MM.1S (cell line): Measurements from ENCODE around the gene TMOD1.

Experiments used
- DNase-seq: peaks from one replicate; pipeline ENCODE4 v3.0.0-alpha.2; 2015
- H2AFZ ChIP-seq: fragments of 300-600 bp; sonication (generic); 2 replicates; pipeline ENCODE4 v1.6.0; 2016; ENCODE audit warnings: antibody characterized with exemption, low read length
- H3F3A ChIP-seq: fragments of 300-600 bp; sonication (generic); 2 replicates; pipeline ENCODE4 v1.6.1; 2016; ENCODE audit warnings: mild to moderate bottlenecking, antibody characterized with exemption, low read length, moderate library complexity, mixed read lengths; ENCODE audit not compliant: insufficient read depth
- H3K27ac ChIP-seq: fragments of 300-600 bp; sonication (generic); 2 replicates; pipeline ENCODE4 v1.5.1; 2016; ENCODE audit warnings: mild to moderate bottlenecking, low read length
- H3K27me3 ChIP-seq: fragments of 300-600 bp; sonication (generic); replicated peaks from 2 replicates; pipeline ENCODE4 v1.6.0; 2016; ENCODE audit warnings: low read length; ENCODE audit not compliant: insufficient read depth
- H3K36me3 ChIP-seq: fragments of 300-600 bp; sonication (generic); replicated peaks from 2 replicates; pipeline ENCODE4 v1.6.1; 2016; ENCODE audit warnings: mild to moderate bottlenecking, low read length, mixed read lengths; ENCODE audit not compliant: insufficient read depth
- H3K4me1 ChIP-seq: fragments of 300-600 bp; sonication (generic); 2 replicates; pipeline ENCODE4 v1.6.1; 2016; ENCODE audit warnings: low read length, mixed read lengths
- H3K4me2 ChIP-seq: fragments of 300-600 bp; sonication (generic); 2 replicates; pipeline ENCODE4 v1.6.0; 2016; ENCODE audit warnings: low read depth, low read length
- H3K4me3 ChIP-seq: fragments of 300-600 bp; sonication (generic); 2 replicates; pipeline ENCODE4 v1.5.1; 2016; ENCODE audit warnings: low read length, mixed read lengths
- H3K79me2 ChIP-seq: fragments of 300-600 bp; sonication (generic); 2 replicates; pipeline ENCODE4 v1.6.1; 2016; ENCODE audit warnings: mixed run types, low read length, mixed read lengths
- H3K9ac ChIP-seq: fragments of 300-600 bp; sonication (generic); 2 replicates; pipeline ENCODE4 v1.6.1; 2016; ENCODE audit warnings: low read length, mixed read lengths
- H3K9me2 ChIP-seq: fragments of 300-600 bp; sonication (generic); replicated peaks from 2 replicates; pipeline ENCODE4 v1.6.1; 2016; ENCODE audit warnings: mild to moderate bottlenecking, low read length, mixed read lengths; ENCODE audit not compliant: insufficient read depth
- H3K9me3 ChIP-seq: fragments of 300-600 bp; sonication (generic); replicated peaks from 2 replicates; pipeline ENCODE4 v1.6.1; 2016; ENCODE audit warnings: mild to moderate bottlenecking, low read length, mixed read lengths; ENCODE audit not compliant: insufficient read depth
- H4K20me1 ChIP-seq: fragments of 300-600 bp; sonication (generic); 2 replicates; pipeline ENCODE4 v1.6.1; 2016; ENCODE audit warnings: mild to moderate bottlenecking, low read length, moderate library complexity, mixed read lengths; ENCODE audit not compliant: insufficient read depth
- EZH2 ChIP-seq: fragments of 300-600 bp; sonication (generic); optimal IDR thresholded peaks from 2 replicates; pipeline ENCODE3; 2017; ENCODE audit warnings: low read depth, mild to moderate bottlenecking, antibody characterized with exemption, low read length, mixed read lengths
- EZH2phosphoT487 ChIP-seq: fragments of 300-600 bp; sonication (generic); IDR thresholded peaks from 2 replicates; pipeline ENCODE4 v1.6.1; 2018; ENCODE audit warnings: antibody characterized with exemption, low read length
- TF ChIP-seq, protein P1 (sequence below): fragments of 300-600 bp; sonication (generic); IDR thresholded peaks from 2 replicates; pipeline ENCODE4 v1.5.1; 2016; ENCODE audit warnings: antibody characterized with exemption, low read length, mixed read lengths

Gene TMOD1

DNA sequence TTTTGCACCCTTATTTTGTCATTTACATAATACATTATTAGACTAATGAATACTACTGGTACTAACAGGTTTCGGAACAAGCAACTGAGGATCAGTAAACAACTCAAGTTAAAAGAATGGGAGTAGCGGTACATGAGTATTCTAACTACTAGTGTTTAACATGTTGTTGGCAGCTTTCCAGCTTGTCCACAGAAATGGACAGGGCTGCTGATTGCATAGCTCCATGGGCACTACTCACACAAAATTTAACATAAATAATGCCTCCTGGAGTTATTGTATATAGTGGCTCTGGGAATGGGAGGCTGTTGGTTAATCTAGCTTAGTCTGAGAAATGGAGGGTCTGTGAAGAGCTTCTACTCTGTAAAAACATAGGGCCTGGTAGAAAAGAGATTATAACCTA, 138.9 kb downstream of the TMOD1 start:
- DNase-seq = no peak
- Histone ChIP-seq H3K4me2 (no peak overlapping the region), H3K79me2 (peaks cover 81% of the 10 kb centered on the region), H3F3A (no peaks in the 10 kb centered on the region), H3K9me3 (no peaks in the 10 kb centered on the region), H3K36me3 (peaks cover 14% of the 10 kb centered on the region), H3K9me2 (no peaks in the 10 kb centered on the region), H3K4me1 (peaks cover 4% of the 10 kb centered on the region), H2AFZ (no peak overlapping the region), H3K27me3 (no peaks in the 10 kb centered on the region), H3K9ac (no peak overlapping the region), H3K4me3 (no peak overlapping the region), H3K27ac (no peak overlapping the region), H4K20me1 (peaks cover 26% of the 10 kb centered on the region)
- TF ChIP-seq EZH2phosphoT487 = no peak
- TF ChIP-seq, protein P1, sequence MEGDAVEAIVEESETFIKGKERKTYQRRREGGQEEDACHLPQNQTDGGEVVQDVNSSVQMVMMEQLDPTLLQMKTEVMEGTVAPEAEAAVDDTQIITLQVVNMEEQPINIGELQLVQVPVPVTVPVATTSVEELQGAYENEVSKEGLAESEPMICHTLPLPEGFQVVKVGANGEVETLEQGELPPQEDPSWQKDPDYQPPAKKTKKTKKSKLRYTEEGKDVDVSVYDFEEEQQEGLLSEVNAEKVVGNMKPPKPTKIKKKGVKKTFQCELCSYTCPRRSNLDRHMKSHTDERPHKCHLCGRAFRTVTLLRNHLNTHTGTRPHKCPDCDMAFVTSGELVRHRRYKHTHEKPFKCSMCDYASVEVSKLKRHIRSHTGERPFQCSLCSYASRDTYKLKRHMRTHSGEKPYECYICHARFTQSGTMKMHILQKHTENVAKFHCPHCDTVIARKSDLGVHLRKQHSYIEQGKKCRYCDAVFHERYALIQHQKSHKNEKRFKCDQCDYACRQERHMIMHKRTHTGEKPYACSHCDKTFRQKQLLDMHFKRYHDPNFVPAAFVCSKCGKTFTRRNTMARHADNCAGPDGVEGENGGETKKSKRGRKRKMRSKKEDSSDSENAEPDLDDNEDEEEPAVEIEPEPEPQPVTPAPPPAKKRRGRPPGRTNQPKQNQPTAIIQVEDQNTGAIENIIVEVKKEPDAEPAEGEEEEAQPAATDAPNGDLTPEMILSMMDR = no peak
- TF ChIP-seq EZH2 = no peak

DNA sequence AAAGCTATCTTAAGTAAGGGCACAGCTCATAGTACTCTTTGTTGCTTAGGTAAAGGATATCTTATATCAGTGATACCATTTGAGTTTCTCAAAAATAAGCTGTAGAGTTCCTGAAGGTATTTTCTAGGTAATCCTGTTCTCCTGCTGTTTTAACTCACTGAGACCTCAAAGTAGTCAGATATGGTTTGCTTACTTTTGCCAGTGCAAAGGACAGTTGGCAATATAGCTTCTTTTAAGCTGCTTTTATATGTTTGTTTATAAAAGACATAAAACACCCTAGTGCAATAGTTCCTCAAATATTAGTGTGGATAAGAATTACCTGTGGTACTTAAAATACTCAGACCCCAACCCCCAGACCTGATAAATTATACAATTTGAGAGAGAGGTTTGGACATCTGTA, 144.3 kb downstream of the TMOD1 start:
- H3K4me1 ChIP-seq = no peaks in the 10 kb centered on the region
- no peaks in the 10 kb centered on the region for H3K9me3 ChIP-seq
- H3K27ac ChIP-seq = no peak overlapping the region
- no peak overlapping the region for H3K4me2 ChIP-seq
- DNase-seq = no peak
- peaks cover 42% of the 10 kb centered on the region for H3K79me2 ChIP-seq
- no peak overlapping the region for H3K4me3 ChIP-seq
- no peaks in the 10 kb centered on the region for H3F3A ChIP-seq
- no peaks in the 10 kb centered on the region for H4K20me1 ChIP-seq
- TF ChIP-seq EZH2 (no peak), EZH2phosphoT487 (no peak)
- TF ChIP-seq, protein P1 = no peak
- no peak overlapping the region for H2AFZ ChIP-seq
- H3K36me3 ChIP-seq = peaks cover 24% of the 10 kb centered on the region
- H3K27me3 ChIP-seq = no peaks in the 10 kb centered on the region
- H3K9ac ChIP-seq = no peak overlapping the region
- H3K9me2 ChIP-seq = no peaks in the 10 kb centered on the region

- H3K9me2 ChIP-seq = no peaks in the 10 kb centered on the region
- H4K20me1 ChIP-seq = no peaks in the 10 kb centered on the region
- DNase-seq = no peak
- no peak overlapping the region for H3K9ac ChIP-seq
- H3K4me3 ChIP-seq = no peak overlapping the region
- H3K36me3 ChIP-seq = peaks cover 28% of the 10 kb centered on the region
- TF ChIP-seq EZH2phosphoT487 (no peak), EZH2 (no peak)
- TF ChIP-seq, protein P1 = no peak
- peaks cover 31% of the 10 kb centered on the region for H3K79me2 ChIP-seq
- no peaks in the 10 kb centered on the region for H3K9me3 ChIP-seq
- no peak overlapping the region for H3K27ac ChIP-seq
- H3K4me1 ChIP-seq = no peaks in the 10 kb centered on the region
- no peaks in the 10 kb centered on the region for H3F3A ChIP-seq
- H2AFZ ChIP-seq = no peak overlapping the region
- H3K4me2 ChIP-seq = no peak overlapping the region
- H3K27me3 ChIP-seq = no peaks in the 10 kb centered on the region
Observed at GRCh38 chr9:97647996-97648395, 146.5 kb downstream of the TMOD1 start.
